Measurements from ENCODE around the gene FBXL19. TPM values are rescaled to one million over a fixed set of nuclear protein-coding genes. Genes with fewer than 3 reads are reported as not detected.

The FBXL19 gene
- total and polyA plus RNA-seq, 2 of the 13 experiments (the other 11 are each of a cell fraction or from before 2014, with no cell fraction given), result 6.0 to 13.7 TPM

GRCh38 chr16:30874821-30875717 is 48.3 kb upstream of the FBXL19 start (continued):
- peak; percentile 46; the same call in 1 of the 2 replicates for TF ChIP-seq ZHX2 (IDR thresholded peaks at IDR 0.05; ENCODE audit: low read depth)
- TF ChIP-seq ZHX2 (CRISPR knock-in tag; IDR thresholded peaks at IDR 0.05; ENCODE audit: borderline replicate concordance), result 0 out of 2 replicates have a peak, but pooled peaks have one; percentile 74
- peak; percentile 73 for TF ChIP-seq PATZ1 (CRISPR knock-in tag; IDR thresholded peaks at IDR 0.05)
- TF ChIP-seq MEIS2 (CRISPR knock-in tag; IDR thresholded peaks at IDR 0.05), result peak; percentile 89
- peak; percentile 82 for TF ChIP-seq TSC22D2 (CRISPR knock-in tag; IDR thresholded peaks at IDR 0.05; ENCODE audit: borderline replicate concordance)
- TF ChIP-seq ZNF138 (CRISPR knock-in tag; IDR thresholded peaks at IDR 0.05; ENCODE audit: low read depth), result peak; percentile 99
- peak; percentile 96 for TF ChIP-seq NR2C2 (CRISPR knock-in tag; IDR thresholded peaks at IDR 0.05; ENCODE audit: borderline replicate concordance)
- peak; percentile 100 for TF ChIP-seq ZNF574 (CRISPR knock-in tag; IDR thresholded peaks at IDR 0.05)
- no peak for TF ChIP-seq MAFK (conservative IDR thresholded peaks at IDR 0.05 in 1 of 2, IDR thresholded peaks at IDR 0.05 in 1 of 2; ENCODE audit: low read length in 2 of 2)
- TF ChIP-seq GLMP (CRISPR knock-in tag; IDR thresholded peaks at IDR 0.05; ENCODE audit: borderline replicate concordance), result no peak
- no peak for TF ChIP-seq ATRX (CRISPR knock-in tag; IDR thresholded peaks at IDR 0.05; ENCODE audit: borderline replicate concordance)
- peak; percentile 77; the same call in 1 of the 2 replicates for TF ChIP-seq REXO4 (CRISPR knock-in tag; IDR thresholded peaks at IDR 0.05; ENCODE audit: borderline replicate concordance)
- TF ChIP-seq SP1 (IDR thresholded peaks at IDR 0.05), result no peak
- TF ChIP-seq SP1 (CRISPR knock-in tag; IDR thresholded peaks at IDR 0.05), result peak; percentile 90
- TF ChIP-seq ZNF382 (CRISPR knock-in tag; IDR thresholded peaks at IDR 0.05; ENCODE audit: borderline replicate concordance), result no peak
- peak; percentile 96 for TF ChIP-seq MYNN (CRISPR knock-in tag; IDR thresholded peaks at IDR 0.05; ENCODE audit: low read depth)

Measured in HepG2 (cell line).